H9 (cell line): ENCODE data around the gene NRG3. TPM values are rescaled to one million over a fixed set of nuclear protein-coding genes. Genes with fewer than 3 reads are reported as not detected.

Experiments used
- DNase-seq: peaks from one replicate; pipeline ENCODE4 v3.0.0-alpha.2; 2017
- H2AFZ ChIP-seq: one replicate; pipeline ENCODE4 v1.6.1; 2013; ENCODE audit warnings: mild to moderate bottlenecking, low read length, control low read depth, moderate library complexity
- H2AK5ac ChIP-seq: 2 replicates; pipeline ENCODE4 v1.6.1; 2013; ENCODE audit warnings: low read length, control low read depth, mixed read lengths; ENCODE audit not compliant: insufficient read length
- H2BK120ac ChIP-seq: one replicate; pipeline ENCODE4 v1.6.1; 2013; ENCODE audit warnings: low read depth, mild to moderate bottlenecking, low read length, control low read depth, inconsistent platforms; ENCODE audit not compliant: poor library complexity, severe bottlenecking
- H2BK12ac ChIP-seq: 2 replicates; pipeline ENCODE4 v1.6.1; 2013; ENCODE audit warnings: low read length, control low read depth, mixed read lengths, low read depth; ENCODE audit not compliant: insufficient read length
- H2BK15ac ChIP-seq: 2 replicates; pipeline ENCODE4 v1.6.1; 2013; ENCODE audit warnings: low read depth, low read length, control low read depth
- H2BK20ac ChIP-seq: one replicate; pipeline ENCODE4 v1.6.1; 2013; ENCODE audit warnings: low read depth, mild to moderate bottlenecking, low read length, control low read depth, inconsistent platforms; ENCODE audit not compliant: poor library complexity, severe bottlenecking
- H2BK5ac ChIP-seq: 2 replicates; pipeline ENCODE4 v1.6.1; 2013; ENCODE audit warnings: low read length, control low read depth, mixed read lengths; ENCODE audit not compliant: insufficient read length
- H3K14ac ChIP-seq: 2 replicates; pipeline ENCODE4 v1.6.1; 2013; ENCODE audit warnings: low read length, control low read depth; ENCODE audit not compliant: insufficient read depth
- H3K18ac ChIP-seq: 2 replicates; pipeline ENCODE4 v1.6.1; 2013; ENCODE audit warnings: low read depth, mild to moderate bottlenecking, mixed read lengths, low read length, control low read depth; ENCODE audit not compliant: insufficient read length
- H3K23ac ChIP-seq: 2 replicates; pipeline ENCODE4 v1.6.1; 2013; ENCODE audit warnings: low read length, control low read depth, mixed read lengths, low read depth; ENCODE audit not compliant: insufficient read length
- H3K23me2 ChIP-seq: 2 replicates; pipeline ENCODE4 v1.6.1; 2013; ENCODE audit warnings: low read depth, mild to moderate bottlenecking, mixed read lengths, low read length, control low read depth; ENCODE audit not compliant: insufficient read length, poor library complexity, severe bottlenecking
- H3K27ac ChIP-seq: 2 replicates; pipeline ENCODE4 v1.5.1; 2013; ENCODE audit warnings: low read length, control low read depth, mixed read lengths, low read depth; ENCODE audit not compliant: insufficient read length
- H3K27me3 ChIP-seq: 2 replicates; pipeline ENCODE4 v1.6.1; 2013; ENCODE audit warnings: low read length, control low read depth, inconsistent platforms; ENCODE audit not compliant: insufficient read depth
- H3K4ac ChIP-seq: 2 replicates; pipeline ENCODE4 v1.6.1; 2013; ENCODE audit warnings: low read depth, mild to moderate bottlenecking, control low read depth, inconsistent platforms, low read length, moderate library complexity
- H3K4me1 ChIP-seq: 2 replicates; pipeline ENCODE4 v1.6.1; 2013; ENCODE audit warnings: low read length, control low read depth, inconsistent platforms; ENCODE audit not compliant: insufficient read depth
- H3K4me2 ChIP-seq: 2 replicates; pipeline ENCODE4 v1.6.1; 2013; ENCODE audit warnings: low read length, control low read depth, mixed read lengths; ENCODE audit not compliant: insufficient read length, insufficient read depth
- H3K56ac ChIP-seq: 2 replicates; pipeline ENCODE4 v1.6.1; 2013; ENCODE audit warnings: low read depth, mild to moderate bottlenecking, mixed read lengths, low read length, control low read depth; ENCODE audit not compliant: insufficient read length
- H3K79me1 ChIP-seq: 2 replicates; pipeline ENCODE4 v1.6.1; 2013; ENCODE audit warnings: low read depth, mild to moderate bottlenecking, moderate library complexity, low read length, control low read depth, inconsistent platforms; ENCODE audit not compliant: insufficient read depth, poor library complexity, severe bottlenecking
- H3K79me2 ChIP-seq: 2 replicates; pipeline ENCODE4 v1.6.1; 2013; ENCODE audit warnings: low read length, control low read depth, inconsistent platforms; ENCODE audit not compliant: insufficient read depth
- H3K9ac ChIP-seq: 2 replicates; pipeline ENCODE4 v1.6.1; 2013; ENCODE audit warnings: low read length, control low read depth, mixed read lengths; ENCODE audit not compliant: insufficient read length; ENCODE audit errors: extremely low read depth
- H3K9me3 ChIP-seq: one replicate; pipeline ENCODE4 v1.6.1; 2013; ENCODE audit warnings: low read depth, low read length, inconsistent platforms; ENCODE audit not compliant: control insufficient read depth
- H3T11ph ChIP-seq: one replicate; pipeline ENCODE4 v1.6.1; 2013; ENCODE audit warnings: mild to moderate bottlenecking, low read length, control low read depth, inconsistent platforms
- H4K20me1 ChIP-seq: one replicate; pipeline ENCODE4 v1.6.1; 2013; ENCODE audit not compliant: control insufficient read depth, insufficient read length, insufficient read depth
- H4K5ac ChIP-seq: 2 replicates; pipeline ENCODE4 v1.6.1; 2013; ENCODE audit warnings: low read depth, mild to moderate bottlenecking, mixed read lengths, low read length, control low read depth; ENCODE audit not compliant: insufficient read length
- H4K8ac ChIP-seq: replicated peaks from 2 replicates; pipeline ENCODE4 v1.6.1; 2013; ENCODE audit warnings: low read length, control low read depth, mixed read lengths, low read depth; ENCODE audit not compliant: insufficient read length
- H4K91ac ChIP-seq: 2 replicates; pipeline ENCODE4 v1.6.1; 2013; ENCODE audit warnings: low read depth, mild to moderate bottlenecking, moderate library complexity, mixed read lengths, low read length, control low read depth; ENCODE audit not compliant: insufficient read length
- H3K27ac Mint-ChIP-seq, 3 experiments: 2 replicates in 2 of 3; 3 replicates in 1 of 3; pipeline ENCODE4 v1.8.0; 2020 to 2021; ENCODE audit warnings: mixed read lengths in 3 of 3, mild to moderate bottlenecking in 1 of 3, moderate library complexity in 1 of 3
- H3K27me3 Mint-ChIP-seq: 2 replicates; pipeline ENCODE4 v1.8.0; 2021; ENCODE audit warnings: low read depth, mild to moderate bottlenecking, moderate library complexity, mixed read lengths
- H3K36me3 Mint-ChIP-seq, 3 experiments: 2 replicates in 2 of 3; 3 replicates in 1 of 3; pipeline ENCODE4 v1.8.0; 2020 to 2021; ENCODE audit warnings: low read depth in 3 of 3, mixed read lengths in 3 of 3; ENCODE audit not compliant: insufficient read depth in 1 of 3
- H3K4me1 Mint-ChIP-seq, 2 experiments: 2 replicates each; pipeline ENCODE4 v1.8.0; 2020; ENCODE audit warnings: mixed read lengths in 2 of 2
- H3K4me3 Mint-ChIP-seq, 2 experiments: 2 replicates in 1 of 2; 3 replicates in 1 of 2; pipeline ENCODE4 v1.8.0; 2020 to 2021; ENCODE audit warnings: mild to moderate bottlenecking in 2 of 2, mixed read lengths in 2 of 2, moderate library complexity in 1 of 2
- H3K9me3 Mint-ChIP-seq, 2 experiments: 2 replicates in 1 of 2; 3 replicates in 1 of 2; pipeline ENCODE4 v1.8.0; 2020; ENCODE audit warnings: mild to moderate bottlenecking in 2 of 2, mixed read lengths in 2 of 2, moderate library complexity in 1 of 2
- CTCF ChIP-seq: fragments of 200-600 bp; sonication (generic); conservative IDR thresholded peaks from 3 replicates; pipeline ENCODE4 v1.8.0; 2021; ENCODE audit warnings: antibody characterized with exemption, mild to moderate bottlenecking
- total RNA-seq: library from RNA; stranded (reverse); gene quantifications from 2 replicates; pipeline ENCODE4 v1.2.1, GENCODE V29; 2021

The NRG3 gene
- total RNA-seq, 1 experiment from 2014 or later = 1.6 TPM

- H3K27me3 ChIP-seq = no peaks in the 10 kb centered on the region
- H3T11ph ChIP-seq = no peak overlapping the region
- no peaks in the 10 kb centered on the region for H3K4me1 ChIP-seq
- no peak overlapping the region for H3K4me2 ChIP-seq
- H3K9ac ChIP-seq = no peak overlapping the region
- no peak overlapping the region for H2BK20ac ChIP-seq
- no peaks in the 10 kb centered on the region for H3K9me3 ChIP-seq
- no peak overlapping the region for H3K4ac ChIP-seq
- no peak overlapping the region for H2BK15ac ChIP-seq
- H3K27ac ChIP-seq = no peak overlapping the region
- H4K8ac ChIP-seq = no peak overlapping the region
- no peak overlapping the region for H3K56ac ChIP-seq
- H2AK5ac ChIP-seq = no peak overlapping the region
- H3K27ac Mint-ChIP-seq = no peak overlapping the region
- H2BK5ac ChIP-seq = no peak overlapping the region
- H3K18ac ChIP-seq = no peak overlapping the region
- DNase-seq = no peak
- TF ChIP-seq CTCF = no peak
- H3K9me3 Mint-ChIP-seq = peaks cover 35 to 46% of the 10 kb centered on the region in 2 experiments
- H3K14ac ChIP-seq = no peak overlapping the region
- H3K23me2 ChIP-seq = no peaks in the 10 kb centered on the region
- no peak overlapping the region for H4K5ac ChIP-seq
- no peaks in the 10 kb centered on the region for H4K20me1 ChIP-seq
- peaks cover 6 to 36% (median 12%) of the 10 kb centered on the region in 3 experiments; a peak in 6 of 7 replicates for H3K36me3 Mint-ChIP-seq
- H3K4me3 Mint-ChIP-seq = no peak overlapping the region
- no peaks in the 10 kb centered on the region for H3K79me1 ChIP-seq
- H3K27me3 Mint-ChIP-seq = no peaks in the 10 kb centered on the region
- no peaks in the 10 kb centered on the region for H3K4me1 Mint-ChIP-seq
- H4K91ac ChIP-seq = no peak overlapping the region
- no peak overlapping the region for H2BK12ac ChIP-seq
- H2BK120ac ChIP-seq = no peak overlapping the region
- H2AFZ ChIP-seq = no peak overlapping the region
- H3K23ac ChIP-seq = no peak overlapping the region
- no peaks in the 10 kb centered on the region for H3K79me2 ChIP-seq
These were observed 554.3 kb downstream of the NRG3 start for GRCh38 chr10:82429302-82429701.
